Activated CD4-positive, CD25-positive, alpha-beta regulatory T cell (primary cell): ENCODE measurements around the gene PTGER3.
"Not testable (repeated sequence)": the region's sequence is repeated elsewhere in the genome, so short reads cannot be mapped to it uniquely, and the experiment has no call there.

Experiments
- DNase-seq, 4 experiments: peaks; one replicate each; lab custom pipeline; 2025; lab: John Stamatoyannopoulos, UW

The PTGER3 gene

GRCh38 chr1:70947835-70948234, 99.8 kb downstream of the PTGER3 start:
- DNase-seq = no peak

GRCh38 chr1:70945676-70946075, 101.9 kb downstream of the PTGER3 start:
- no peak for DNase-seq

GRCh38 chr1:70945251-70945650, 102.4 kb downstream of the PTGER3 start:
- no peak for DNase-seq

GRCh38 chr1:70941563-70941962, 106.1 kb downstream of the PTGER3 start:
- DNase-seq = no peak

GRCh38 chr1:70940398-70940797, 107.2 kb downstream of the PTGER3 start:
- not testable (repeated sequence) for DNase-seq

GRCh38 chr1:70934194-70934961, 113.2 kb downstream of the PTGER3 start:
- DNase-seq = no peak

- DNase-seq = no peak
Observed at GRCh38 chr1:70930062-70930461, 117.6 kb downstream of the PTGER3 start.

GRCh38 chr1:70922196-70922595, 125.4 kb downstream of the PTGER3 start:
- no peak for DNase-seq
